Fibroblast of skin of abdomen (primary cell): Measurements from ENCODE around the gene UGT1A5.
A peak's percentile ranks its signal among the peaks of the same experiment; 100 is the strongest.
"Not testable (repeated sequence)": the region's sequence is repeated elsewhere in the genome, so short reads cannot be mapped to it uniquely, and the experiment has no call there.

Experiments
- DNase-seq: peaks from one replicate; pipeline ENCODE4 v3.0.0-alpha.2; 2013

The UGT1A5 gene

DNA sequence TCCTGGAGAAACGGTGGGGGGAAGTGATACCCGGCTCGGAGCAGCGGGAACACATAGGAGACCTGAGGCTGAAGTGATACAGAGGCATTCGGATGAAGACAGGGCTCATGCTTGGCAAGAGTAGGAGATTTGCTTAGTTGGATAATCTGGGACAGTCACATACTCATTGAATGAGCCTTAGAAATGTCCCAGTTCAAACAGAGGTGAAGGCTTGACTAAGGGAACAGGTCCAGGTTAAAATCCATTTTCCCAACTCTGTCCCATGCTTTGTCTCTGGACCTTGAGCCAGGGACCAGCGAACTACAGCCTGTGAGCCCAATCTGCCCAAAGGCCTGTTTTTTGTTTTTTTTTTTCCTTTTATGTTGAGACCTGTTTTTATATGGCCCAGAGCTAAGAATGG lies 18.7 kb upstream of the UGT1A5 start:
- no peak for DNase-seq

DNA sequence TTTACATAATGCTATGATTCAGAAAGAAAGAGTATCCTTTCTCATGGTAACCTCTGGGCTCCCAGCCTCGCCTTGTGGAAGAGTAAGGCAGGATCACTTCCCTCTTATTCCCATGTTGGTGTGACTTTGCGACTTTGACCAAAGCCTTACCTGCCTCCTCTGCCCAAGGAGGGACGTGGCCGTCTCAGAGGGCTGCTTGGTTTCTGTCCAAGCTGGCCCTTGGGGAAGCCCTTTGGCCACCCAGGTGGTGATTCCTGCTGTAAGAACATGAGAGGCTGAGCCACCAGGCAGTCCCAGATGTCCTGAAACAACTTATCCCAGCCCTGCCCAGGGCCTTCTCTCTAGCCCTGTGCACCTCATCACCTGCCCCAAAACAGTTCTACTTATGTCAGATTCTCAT lies 14.0 kb upstream of the UGT1A5 start:
- no peak for DNase-seq

- DNase-seq = no peak
These were observed 13.2 kb upstream of the UGT1A5 start for GRCh38 chr2:233699424-233700027.

DNA sequence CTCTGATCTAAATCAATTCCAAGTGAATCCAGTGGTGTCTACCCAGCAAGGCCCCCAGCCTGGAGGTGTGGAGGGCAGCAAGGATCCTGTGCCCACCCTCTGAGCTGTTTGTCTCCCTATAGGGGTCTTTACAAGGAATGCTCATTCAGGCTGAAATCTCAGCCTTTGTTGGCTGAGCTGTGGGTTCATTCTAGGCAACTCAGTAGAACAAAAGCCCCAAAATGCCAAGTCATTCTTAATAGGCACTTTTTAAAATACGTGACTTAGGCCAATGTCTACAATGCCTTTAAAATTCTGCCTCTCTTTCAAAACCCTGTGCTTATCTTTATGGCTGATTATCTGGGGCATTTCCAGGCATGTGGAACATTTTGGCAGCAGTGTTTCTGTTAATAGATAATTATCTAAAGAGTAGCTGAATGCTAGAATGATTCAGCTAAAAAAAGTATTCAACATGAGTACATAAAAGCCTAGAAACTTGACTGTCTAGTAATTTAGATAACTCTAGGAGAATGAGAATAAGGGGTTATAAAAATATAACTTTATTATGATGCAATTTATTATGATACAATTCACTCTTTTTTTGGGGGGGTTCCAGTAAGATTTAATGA lies 12.6 kb upstream of the UGT1A5 start:
- peak; percentile 2 for DNase-seq

GRCh38 chr2:233700842-233701241 lies 11.9 kb upstream of the UGT1A5 start:
- DNase-seq = not testable (repeated sequence)

DNA sequence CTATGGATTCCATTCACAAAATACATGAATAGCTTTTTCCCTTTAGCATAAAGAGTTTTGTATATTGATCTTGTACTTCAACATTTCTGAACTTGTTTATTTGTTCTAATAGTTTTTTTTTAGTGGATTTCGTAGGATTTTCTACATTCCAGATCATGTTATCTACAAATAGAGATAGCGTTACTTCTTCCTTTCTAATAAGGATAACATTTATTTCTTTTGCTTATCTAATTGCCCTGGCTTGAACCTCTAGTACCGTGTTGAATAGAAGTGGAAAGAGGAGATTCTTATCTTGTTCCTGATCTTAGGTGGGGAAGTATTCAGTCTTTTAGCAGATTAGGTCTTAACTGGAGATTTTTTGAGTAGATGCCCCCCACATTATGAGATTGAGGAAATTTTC lies 10.5 kb upstream of the UGT1A5 start:
- DNase-seq = no peak

GRCh38 chr2:233705911-233706506 lies 6.7 kb upstream of the UGT1A5 start:
- DNase-seq = no peak

DNA sequence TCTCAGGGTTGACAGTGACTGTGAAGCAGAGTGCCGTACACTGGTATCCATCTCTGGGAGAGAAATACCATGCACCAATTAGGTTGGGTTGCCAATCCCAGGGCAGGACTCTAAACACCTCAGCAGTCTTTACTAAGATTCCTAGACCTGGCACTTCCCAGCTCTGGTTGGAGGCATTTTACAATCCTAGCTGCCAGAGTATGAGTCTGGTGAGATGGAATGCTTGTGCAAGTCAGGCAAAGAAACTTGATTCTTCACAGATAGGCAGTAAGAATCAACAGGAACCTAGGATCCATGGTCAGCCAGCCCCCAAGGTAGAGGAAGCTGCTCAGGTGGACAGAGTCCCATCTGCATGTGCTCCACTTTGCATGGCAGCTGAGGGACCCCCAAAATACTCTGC lies 6.0 kb upstream of the UGT1A5 start:
- DNase-seq = no peak

DNA sequence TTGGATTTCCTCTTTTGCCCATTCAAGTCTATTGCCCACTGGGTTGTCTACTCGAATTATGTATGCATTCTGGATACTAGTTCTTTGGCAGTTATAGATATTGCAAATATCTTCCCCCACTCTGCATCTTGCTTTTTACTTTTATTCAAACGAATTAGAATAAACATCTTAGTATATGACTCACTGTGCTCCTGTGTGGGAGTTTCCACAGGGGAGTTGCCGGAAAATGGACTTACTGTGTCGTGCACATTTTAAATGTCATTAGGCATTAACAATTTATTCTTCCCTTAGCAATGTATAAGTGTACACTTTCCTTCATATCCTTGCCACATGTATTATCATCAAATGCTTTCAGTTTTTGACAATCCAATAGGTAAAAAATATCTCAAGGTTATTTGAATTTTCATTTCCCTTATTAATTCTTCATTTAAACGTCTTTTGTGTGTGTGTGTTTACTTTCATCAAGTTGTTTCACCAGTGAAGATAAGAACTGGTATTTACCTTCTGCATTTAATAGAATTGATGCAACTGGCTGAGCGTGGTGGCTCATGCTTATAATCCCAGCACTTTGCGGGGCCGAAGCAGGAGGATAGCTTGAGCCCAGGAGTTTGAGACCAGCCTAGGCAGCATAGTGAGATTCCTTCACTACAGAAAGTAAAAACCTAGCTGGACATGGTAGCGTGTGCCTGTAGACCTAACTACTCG lies 4.6 kb upstream of the UGT1A5 start:
- DNase-seq = no peak

DNA sequence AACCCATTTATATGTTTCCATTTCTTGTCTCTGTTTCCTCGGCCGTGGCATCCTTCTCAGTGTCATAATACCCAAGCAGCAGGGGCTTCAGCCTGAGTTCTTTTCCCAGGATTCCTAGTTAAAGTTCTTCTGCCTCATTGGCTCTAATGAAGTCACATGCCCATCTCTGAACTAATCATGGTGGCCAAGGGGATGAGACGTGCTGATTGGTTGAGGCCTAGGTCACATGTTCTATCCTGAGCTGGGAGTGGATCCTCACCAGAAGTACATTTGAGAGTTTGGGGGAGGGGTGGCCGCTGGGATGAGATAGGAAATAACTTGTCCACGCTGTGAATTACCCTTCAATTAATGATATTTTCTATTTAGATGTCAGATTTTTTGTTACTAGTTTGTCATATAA lies 3.8 kb upstream of the UGT1A5 start:
- DNase-seq = no peak

- DNase-seq = peak; percentile 71
These were observed 1.2 kb upstream of the UGT1A5 start for GRCh38 chr2:233711312-233712008.

GRCh38 chr2:233713262-233713615 lies 532 bp downstream of the UGT1A5 start:
- DNase-seq = no peak

DNA sequence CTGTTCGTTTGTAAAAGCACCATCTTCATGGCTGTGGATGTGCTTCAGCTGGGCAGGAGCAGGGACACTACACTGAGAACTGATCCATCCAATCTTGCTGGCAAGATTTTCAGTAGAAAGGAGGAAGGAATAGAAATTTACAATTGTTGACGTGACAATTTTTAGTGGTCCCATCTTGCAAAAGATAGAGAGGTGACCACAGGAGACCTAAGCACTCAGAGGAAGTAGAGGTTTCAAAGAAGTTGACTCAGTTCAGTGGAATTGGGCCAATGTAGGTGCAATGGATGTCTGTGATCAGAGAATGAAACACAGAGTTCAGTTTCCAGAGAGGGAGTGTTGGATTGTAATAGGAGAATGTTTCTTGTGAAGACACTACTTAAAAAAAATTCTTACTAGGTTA lies 1.4 kb downstream of the UGT1A5 start:
- no peak for DNase-seq

GRCh38 chr2:233718552-233718951 lies 5.8 kb downstream of the UGT1A5 start, which contains the start of gene UGT1A4:
Gene UGT1A4 (plus strand): TSS chr2:233718736. CDS start chr2:233718821, 85 bp downstream.
- no peak for DNase-seq

- DNase-seq = no peak
These were observed 16.1 kb downstream of the UGT1A5 start, which contains the start of gene UGT1A3 for GRCh38 chr2:233728723-233729301. Gene UGT1A3 (plus strand): TSS chr2:233729042. CDS start chr2:233729127, 85 bp downstream.

- DNase-seq = not testable (repeated sequence)
These were observed 24.4 kb downstream of the UGT1A5 start for GRCh38 chr2:233736868-233737653.

- DNase-seq = no peak
These were observed 28.2 kb downstream of the UGT1A5 start for GRCh38 chr2:233740870-233741269.

DNA sequence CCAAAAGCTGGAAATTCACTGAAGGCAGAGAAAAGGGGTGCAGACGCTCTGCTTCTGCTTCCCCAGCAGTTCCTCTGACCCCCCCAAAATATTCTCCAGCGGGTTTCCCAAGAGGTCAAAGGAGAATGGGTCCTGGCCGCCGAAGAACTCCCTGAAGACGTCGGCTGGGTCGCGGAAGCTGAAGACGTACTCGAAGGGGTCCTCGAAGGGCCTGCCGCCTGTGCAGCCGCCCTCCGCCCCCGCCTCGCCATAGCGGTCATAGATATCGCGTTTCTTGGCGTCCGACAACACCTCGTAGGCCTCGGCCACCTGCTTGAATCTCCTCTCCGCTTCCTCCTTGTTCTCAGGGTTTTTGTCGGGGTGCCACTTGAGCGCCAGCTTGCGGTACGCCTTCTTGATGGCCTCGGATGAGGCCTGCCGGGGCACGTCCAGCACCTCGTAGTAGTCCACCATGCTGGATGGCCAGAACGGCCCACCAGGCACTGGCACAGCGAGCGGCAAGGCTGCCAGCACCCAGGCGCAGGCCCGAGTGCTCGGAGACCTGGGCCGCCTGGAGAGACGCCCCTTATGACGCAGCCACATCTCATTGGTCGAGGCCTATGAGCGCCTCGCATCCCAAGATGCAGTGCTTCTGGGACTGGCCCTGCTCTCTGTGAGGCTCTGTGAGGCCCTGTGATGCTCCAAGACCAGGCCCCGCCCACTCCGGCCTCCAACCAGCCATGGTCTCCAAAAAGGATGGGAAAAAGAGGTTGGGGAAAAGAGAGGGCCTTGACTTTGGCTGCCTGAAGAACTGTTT lies 31.0 kb downstream of the UGT1A5 start:
- DNase-seq = no peak

- DNase-seq = no peak
These were observed 32.5 kb downstream of the UGT1A5 start for GRCh38 chr2:233745073-233745755.

- DNase-seq = not testable (repeated sequence)
These were observed 33.1 kb downstream of the UGT1A5 start for GRCh38 chr2:233745838-233746237.
